DMS153 treated with DMSO at 0.1 percent for 48 hours (cell line): ENCODE measurements around the gene TOP2B.

Experiments used
- DNase-seq: peaks from one replicate; lab custom pipeline; 2025; ENCODE audit not compliant: unreplicated experiment; lab: John Stamatoyannopoulos, UW

TOP2B gene

DNA sequence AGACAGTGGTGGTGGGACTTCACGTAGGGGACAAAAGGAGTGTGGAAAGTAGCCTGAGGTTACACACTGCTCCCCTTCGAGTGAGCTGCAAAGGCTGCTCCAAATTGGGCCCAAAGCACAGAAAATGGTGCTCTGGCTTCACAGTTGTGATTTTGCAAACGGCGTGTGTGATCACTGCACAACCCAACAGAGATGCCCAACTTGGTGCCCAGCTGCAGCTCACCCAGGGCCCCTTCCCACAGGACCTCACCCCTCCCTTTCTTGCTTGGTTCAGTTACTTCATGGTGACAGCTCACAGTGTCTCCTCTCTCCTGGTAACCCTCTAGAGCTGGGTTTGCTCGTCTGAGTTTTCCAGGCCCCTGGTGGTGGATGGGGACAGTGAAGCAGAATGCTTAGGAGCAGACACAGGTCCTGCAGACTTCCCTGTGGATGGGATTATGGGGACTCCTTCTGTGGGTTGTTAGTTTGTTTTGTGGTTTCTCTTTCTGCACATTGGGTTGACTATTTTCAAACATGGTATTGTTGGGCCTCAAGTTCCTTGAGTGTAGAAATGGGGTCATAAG is 98.3 kb downstream of the TOP2B start:
- DNase-seq = no peak

DNA sequence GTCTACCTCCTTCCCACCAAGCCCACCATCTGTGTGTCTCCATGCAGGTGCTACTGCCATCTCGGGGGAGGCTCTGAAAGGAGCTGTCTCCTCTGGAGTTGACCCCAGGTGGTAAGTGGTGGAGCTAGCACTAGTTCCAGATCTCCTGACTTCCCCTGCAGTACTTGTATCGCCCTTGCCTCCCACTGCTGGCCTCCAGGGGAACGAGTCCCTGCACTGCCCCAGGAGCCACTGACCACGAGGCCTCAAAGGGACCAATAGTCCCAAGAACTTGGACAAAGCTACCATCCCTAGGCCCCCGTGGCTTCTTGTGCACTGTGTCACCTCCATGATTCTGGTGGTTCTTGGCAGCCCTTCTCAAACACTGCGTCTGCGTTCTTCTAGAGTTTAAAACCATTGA is 98.9 kb downstream of the TOP2B start:
- DNase-seq = no peak

- DNase-seq = no peak
Measured at GRCh38 chr3:25564075-25564474, 100.6 kb downstream of the TOP2B start.

DNA sequence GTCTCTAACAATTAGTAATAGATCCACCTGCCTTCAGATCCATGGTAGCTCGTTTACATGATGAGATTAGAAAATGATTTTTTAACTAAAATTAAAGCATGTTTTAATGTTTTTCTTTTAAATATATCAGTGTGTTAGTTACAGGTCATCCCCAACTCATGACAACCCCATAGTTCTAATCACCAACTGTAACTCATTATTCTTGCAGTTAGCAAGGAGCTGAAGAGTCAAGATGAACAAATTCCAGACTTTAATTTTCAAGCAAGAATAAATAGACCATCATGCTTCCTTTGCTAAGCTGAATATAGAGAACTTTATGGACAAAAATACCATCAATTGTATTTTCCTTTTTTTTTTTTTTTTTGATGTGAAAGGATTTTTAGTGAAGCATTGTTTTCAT is 101.1 kb downstream of the TOP2B start:
- no peak for DNase-seq

GRCh38 chr3:25558796-25559195 is 105.9 kb downstream of the TOP2B start:
- no peak for DNase-seq

GRCh38 chr3:25558121-25558520 is 106.6 kb downstream of the TOP2B start:
- no peak for DNase-seq

- no peak for DNase-seq
Measured at GRCh38 chr3:25557694-25558093, 107.0 kb downstream of the TOP2B start.

GRCh38 chr3:25556447-25556846 is 108.3 kb downstream of the TOP2B start:
- DNase-seq = no peak

- no peak for DNase-seq
Measured at GRCh38 chr3:25555695-25556437, 108.8 kb downstream of the TOP2B start.

GRCh38 chr3:25554376-25554775 is 110.3 kb downstream of the TOP2B start:
- no peak for DNase-seq

DNA sequence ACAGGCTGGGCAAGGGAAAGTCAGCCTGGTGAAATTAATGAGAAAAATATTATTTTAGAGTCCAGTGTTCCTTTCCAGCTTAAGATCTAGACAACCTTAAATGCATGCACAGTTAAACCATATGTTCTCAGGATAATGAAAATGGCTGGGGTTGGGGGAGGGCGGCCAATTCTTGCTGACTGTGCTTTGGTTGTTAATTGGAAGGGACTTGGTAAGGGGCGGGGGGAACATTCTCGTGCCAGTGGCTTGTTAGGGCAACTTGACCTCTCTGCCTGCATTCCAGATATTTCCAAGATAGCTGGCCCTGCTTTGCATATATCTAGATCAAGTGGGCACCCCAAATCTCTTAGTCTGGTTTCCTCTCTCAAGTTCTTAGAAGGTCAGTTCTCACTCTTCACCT is 112.5 kb downstream of the TOP2B start:
- DNase-seq = no peak

- DNase-seq = no peak
Measured at GRCh38 chr3:25548836-25549235, 115.9 kb downstream of the TOP2B start.

DNA sequence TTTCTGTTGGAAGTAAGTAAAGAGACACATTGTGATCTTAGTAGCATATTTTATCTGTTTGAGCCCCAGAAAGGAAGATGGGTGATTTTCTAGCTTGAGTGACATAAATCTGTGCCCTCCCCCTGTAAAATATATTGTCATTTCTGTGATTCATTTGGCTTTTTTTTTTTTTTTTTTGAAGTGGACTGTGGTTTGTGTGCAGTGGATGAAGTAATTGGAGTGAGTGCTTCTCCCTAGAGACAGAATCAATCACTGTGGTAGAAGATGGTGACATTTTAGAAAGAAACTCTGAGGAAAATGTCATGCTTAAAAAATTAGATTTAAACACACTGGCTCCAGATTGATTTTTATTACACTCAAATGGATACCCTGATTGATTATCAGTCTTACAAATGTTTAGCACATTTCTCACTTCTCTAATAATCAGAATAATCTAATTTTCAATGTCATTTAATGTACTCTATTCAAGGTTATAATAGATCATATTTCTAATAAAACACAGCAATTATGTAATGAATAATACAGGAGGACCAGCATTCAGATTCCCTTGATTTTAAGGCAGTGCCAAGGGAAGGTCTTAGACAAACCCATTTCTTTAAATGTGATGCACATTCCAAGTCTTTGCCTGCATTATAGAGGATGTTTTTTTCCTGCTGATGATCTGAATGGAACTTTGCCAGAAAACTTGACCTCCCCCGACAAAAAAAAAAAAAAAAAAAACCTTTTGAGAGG is 116.6 kb downstream of the TOP2B start:
- no peak for DNase-seq
